NCI-H345 (cell line): ENCODE results near the gene RAVER1.

ENCODE experiments used
- DNase-seq: peaks from one replicate; lab custom pipeline; 2025; lab: John Stamatoyannopoulos, UW

Gene RAVER1

DNA sequence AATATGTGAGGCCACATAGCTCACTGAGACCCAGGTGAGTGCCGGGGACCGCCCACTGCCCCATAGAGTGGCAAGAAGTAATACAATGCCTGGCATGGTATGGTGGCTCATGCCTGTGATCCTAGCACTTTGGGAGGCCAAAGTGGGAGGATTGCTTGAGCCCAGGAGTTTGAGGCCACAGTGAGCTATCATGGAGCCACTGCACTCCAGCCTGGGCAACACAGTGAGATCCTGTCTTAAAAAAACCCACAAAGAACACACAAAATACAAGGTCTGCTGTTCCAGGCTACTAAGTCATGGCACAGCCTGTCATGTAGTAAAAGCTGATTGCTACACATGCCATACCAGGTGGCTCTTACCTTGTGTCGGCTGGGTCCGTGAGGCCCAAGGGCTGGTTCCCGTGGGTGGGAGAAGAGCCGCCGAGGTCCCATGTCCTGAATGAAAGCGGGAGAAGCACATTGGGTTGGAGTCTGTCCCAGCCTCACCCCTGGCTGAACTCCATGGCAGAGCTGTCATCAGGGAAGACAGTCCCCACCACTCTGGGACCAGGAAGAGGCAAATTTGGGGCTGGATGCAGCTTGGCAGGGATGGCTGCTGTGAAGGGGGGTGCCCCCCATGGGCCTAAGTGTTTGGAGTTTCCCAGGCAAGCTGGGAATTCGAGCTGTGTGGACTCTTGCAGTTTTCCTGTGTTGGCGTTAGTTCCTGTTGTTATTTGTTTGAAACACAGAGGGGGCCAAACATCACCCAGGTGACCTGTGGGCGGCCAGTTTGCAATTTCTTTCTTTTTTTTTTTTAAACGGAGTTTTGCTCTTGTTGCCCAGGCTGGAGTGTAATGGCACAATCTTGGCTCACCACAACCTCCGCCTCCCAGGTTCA is 14.3 kb downstream of the RAVER1 start:
- DNase-seq, result no peak

DNA sequence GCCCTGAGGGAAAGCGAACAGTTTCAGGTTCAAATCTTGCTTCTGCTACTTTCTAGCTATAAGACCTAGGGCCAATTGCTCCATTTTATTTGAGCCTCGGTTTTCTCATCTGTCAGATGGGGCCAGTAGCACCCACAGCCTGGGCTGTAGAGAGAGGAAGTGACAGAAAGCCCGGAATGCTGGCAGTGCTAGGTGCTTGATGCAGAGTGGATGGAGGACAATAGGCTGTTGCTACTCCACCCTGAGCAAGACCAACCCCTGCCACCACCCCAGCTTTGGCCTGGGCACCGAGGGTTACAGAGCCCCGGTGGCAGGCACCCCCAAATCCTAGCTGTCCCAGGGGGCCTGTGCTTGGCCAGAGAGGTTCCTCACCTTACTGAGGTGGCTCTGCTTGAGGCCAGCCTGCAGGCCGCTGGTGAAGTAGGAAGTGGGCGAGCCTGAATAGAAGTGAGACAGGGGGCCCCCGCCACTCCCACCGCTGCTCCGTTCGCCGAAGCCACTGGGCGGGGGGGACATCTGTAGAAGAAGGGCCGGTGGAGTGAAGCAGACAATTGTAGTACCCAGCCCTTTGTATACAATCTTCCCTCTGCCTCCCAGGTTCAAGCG is 15.4 kb downstream of the RAVER1 start:
- DNase-seq, result no peak

GRCh38 chr19:10317045-10317856 is 16.1 kb downstream of the RAVER1 start:
- no peak for DNase-seq

DNA sequence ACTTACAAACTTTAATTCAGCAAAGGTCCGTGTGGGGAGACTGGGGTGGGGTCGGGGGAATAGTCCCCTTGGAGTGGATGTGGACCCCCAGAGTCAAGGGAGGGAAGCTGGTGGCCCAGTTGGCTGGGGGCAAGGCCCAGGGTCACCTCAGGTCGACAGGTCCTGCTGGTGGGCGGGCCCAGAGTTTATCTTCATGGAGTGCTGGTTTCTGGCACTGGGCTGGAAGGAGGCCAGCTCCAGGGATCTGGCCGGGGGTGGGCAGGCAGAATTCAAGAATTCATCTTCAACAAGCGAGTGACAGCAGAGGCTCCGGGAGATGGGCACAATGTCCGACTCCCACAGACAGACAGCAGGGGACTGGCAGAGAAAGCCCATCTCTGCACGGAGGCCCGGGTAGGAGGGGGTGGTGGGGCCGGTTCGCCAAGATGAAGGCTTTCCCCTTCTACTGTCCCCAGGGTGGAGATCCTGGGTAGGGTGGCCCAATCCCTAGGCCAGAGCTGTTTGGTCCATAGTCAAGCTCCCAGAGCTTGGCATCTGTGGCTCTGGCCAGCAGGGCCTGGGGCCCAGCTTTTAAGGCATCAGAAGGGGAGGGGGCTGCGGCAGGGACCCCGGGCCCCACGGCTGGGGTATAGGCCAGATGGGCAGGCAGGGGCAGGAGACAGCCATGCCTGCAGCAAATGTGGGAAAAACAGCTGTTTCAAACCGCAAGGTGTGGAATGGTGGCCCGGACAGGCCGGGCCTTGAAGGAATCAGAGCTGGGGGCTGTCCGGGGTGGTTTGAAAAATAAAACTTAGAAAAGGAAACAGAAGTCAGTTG is 16.9 kb downstream of the RAVER1 start:
- no peak for DNase-seq

GRCh38 chr19:10315335-10316214 is 17.8 kb downstream of the RAVER1 start, which contains the start of gene FDX2:
Gene FDX2, minus strand, starts transcription at chr19:10316015. Its CDS starts 19 bp downstream, at chr19:10315996.
- peak; percentile 92 for DNase-seq

DNA sequence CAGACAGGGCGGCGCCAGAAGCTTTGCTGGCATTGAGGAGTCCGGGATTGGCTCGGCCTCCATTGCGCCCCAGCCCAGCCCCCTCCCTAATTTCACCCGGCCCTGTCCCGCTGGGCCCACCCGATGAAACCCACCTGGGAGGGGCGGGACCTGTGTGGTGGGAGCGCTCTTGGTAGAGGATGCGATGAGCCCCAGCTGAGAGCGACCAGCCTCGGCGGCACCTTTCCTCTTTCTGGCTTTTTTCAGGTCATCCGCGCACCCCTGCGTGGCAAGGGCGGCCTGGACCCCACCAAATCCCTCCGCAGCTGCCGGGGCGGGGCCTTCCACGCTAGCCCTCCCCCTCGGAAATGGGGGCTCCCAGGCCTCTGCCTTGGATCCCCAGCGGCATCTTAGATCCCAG is 23.9 kb downstream of the RAVER1 start, which contains the start of gene ZGLP1:
Gene ZGLP1 (minus strand): TSS at position 393 of the 400 bp plus-strand sequence.
- no peak for DNase-seq

DNA sequence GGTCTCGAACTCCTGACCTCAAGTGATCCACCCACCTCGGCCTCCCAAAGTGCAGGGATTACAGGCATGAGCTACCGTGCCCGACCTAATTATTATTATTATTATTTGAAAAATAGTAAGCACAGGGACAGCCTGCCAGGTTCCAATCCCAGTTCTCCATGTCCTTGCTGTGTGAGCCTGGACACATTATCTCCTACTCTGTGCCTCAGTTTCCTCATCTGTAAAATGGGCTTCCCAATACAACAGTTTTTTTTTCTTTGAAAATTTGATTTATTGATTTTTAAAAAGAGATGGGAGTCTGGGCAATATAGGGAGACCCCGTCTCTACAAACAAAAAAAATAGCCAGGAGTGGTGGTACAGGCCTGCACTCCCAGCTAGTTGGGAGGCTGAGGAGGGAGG is 27.0 kb downstream of the RAVER1 start:
- no peak for DNase-seq

GRCh38 chr19:10305139-10305806 is 28.1 kb downstream of the RAVER1 start:
- DNase-seq, result no peak

DNA sequence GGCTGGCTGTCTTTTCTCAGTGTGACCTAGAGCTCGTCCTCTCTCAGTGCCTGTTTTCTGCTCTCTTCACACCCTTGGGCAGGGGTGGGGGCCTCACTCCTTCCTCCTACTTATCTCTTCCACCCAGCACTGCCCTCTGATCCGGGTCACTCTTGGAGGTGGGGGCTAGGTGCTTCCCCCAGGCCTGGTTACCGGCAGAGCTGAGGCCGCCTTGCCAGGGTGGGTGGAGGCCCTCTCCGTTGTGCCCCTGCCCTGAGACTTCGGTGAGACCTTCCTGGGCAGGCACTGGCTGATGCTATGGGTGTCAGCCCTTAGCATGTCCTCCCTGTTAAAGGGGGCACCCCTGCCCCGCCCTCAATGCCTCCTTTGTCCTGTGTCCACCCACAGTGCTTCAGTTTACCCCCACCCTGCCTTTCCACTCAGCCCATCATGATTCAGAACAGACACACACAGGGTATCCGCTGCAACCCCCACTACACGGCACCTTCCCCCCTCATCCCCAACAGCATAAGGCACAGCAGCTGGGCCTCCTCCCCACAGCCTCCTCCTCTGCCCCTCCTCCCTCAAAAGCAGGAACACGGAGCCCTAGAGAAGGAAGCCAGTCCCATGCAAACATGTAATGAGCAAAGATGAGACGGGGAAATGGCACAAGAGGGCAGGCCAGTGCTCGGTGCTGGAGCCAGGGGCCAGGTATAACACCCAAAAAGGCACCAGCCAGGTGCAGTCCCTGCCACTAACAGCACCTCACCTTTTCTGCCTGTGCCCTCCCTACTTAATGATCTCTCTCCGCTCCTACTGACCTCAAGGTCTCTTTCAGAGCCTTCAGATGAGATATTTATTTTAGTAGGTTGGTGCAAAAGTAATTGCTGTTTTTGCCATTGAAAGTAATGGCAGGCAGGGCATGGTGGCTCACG is 33.5 kb downstream of the RAVER1 start:
- DNase-seq, result no peak

DNA sequence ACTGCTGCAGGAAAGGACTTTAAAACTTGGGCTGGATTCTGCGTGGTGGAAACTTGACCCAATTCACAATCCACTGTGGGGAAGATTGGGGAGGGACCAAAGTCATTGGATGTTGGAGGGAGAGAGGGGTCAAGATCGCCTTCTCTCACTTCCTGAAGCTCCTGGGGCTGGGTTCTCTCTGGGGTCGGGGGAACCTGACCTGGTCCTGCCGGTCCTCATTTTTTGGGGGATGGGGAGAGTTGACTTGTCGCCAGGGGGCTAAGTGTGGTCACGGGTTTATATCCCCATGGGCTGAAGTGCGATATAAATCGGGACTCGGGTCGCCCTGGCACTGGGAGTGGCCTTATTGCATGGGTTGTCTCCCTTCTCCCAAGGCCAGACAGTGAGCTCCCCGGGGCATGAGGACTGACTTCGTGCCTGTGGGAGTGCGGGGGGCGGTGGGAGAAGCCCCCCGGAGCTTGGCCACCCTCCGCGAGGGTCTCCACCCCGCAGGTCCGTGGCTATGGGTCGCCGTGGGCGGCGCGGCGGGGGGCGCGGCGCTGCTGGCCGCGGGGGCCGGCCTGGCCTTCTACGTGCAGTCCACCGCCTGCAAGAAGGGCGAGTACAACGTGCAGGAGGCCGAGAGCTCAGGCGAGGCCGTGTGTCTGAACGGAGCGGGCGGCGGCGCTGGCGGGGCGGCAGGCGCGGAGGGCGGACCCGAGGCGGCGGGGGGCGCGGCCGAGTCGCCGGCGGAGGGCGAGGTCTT is 37.3 kb downstream of the RAVER1 start:
- DNase-seq, result no peak

- DNase-seq, result no peak
Observed at GRCh38 chr19:10295305-10295846, 38.0 kb downstream of the RAVER1 start.

DNA sequence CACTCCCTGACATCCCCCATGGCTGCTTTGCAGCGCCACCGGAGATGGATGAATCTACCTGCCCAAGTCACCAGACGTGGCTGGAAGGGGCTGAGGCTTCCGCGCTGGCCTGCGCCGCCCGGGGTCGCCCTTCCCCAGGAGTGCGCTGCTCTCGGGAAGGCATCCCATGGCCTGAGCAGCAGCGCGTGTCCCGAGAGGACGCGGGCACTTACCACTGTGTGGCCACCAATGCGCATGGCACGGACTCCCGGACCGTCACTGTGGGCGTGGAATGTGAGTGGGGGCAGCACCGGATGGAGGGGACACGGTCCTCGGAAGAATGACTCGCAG is 39.0 kb downstream of the RAVER1 start:
- DNase-seq, result no peak

- DNase-seq, result no peak
Observed at GRCh38 chr19:10293637-10294367, 39.5 kb downstream of the RAVER1 start.

DNA sequence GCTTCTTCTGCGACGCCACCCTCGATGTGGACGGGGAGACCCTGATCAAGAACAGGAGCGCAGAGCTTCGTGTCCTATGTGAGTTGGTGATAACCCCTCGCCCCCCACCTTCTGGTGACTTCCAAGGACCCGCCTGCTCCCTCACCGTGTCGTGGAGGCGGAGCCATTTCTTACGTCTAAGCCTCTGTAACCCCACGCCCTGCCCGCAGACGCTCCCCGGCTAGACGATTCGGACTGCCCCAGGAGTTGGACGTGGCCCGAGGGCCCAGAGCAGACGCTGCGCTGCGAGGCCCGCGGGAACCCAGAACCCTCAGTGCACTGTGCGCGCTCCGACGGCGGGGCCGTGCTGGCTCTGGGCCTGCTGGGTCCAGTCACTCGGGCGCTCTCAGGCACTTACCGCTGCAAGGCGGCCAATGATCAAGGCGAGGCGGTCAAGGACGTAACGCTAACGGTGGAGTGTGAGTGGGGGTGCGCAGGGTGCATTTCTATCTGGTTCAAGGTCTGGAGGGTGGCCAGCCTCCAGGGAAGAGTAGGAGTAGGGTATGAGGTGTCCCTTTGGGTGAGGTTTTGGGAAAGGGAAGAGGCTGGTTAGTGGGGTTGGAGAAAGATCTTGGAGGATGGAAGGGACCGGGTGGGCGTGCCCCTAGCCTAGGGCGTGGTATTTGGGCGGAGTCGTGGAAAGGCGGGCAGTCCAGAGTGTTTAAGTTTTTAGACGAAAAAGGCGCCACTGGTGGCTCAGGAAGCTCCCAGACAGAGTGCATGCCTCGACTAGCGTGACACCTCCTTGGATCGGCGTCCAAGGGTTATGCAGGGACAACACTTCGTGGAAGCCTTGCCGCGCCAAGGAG is 40.3 kb downstream of the RAVER1 start:
- no peak for DNase-seq

GRCh38 chr19:10292206-10292788 is 41.0 kb downstream of the RAVER1 start:
- DNase-seq, result peak; percentile 52
